H1 (cell line): ENCODE data around the gene TUBGCP6. TPM values are rescaled to one million over a fixed set of nuclear protein-coding genes. Genes with fewer than 3 reads are reported as not detected.

Experiments used
- CTCF ChIA-PET: fragments of 300-600 bp; sonication (Branson Sonifier 250); formaldehyde crosslinking; loops from one replicate; lab custom pipeline; 2021; ENCODE audit not compliant: partially characterized antibody; lab: Charles Lee
- POLR2A ChIA-PET: fragments of 300-600 bp; sonication (Branson Sonifier 250); formaldehyde crosslinking; loops from one replicate; lab custom pipeline; 2021; ENCODE audit warnings: inconsistent platforms; ENCODE audit not compliant: partially characterized antibody; lab: Charles Lee
- DNase-seq, 2 experiments: peaks; one replicate each; pipeline versions ENCODE4 v3.0.0 to v3.0.0-alpha.2; 2010 to 2022; ENCODE audit warnings: low spot score in 2 of 2, low read depth in 1 of 2, mixed read lengths in 1 of 2
- FAIRE-seq: peaks from 2 replicates; lab custom pipeline; 2011; peaks lifted over from hg19 to GRCh38; lab: Jason Lieb, UNC
- H2AFZ ChIP-seq: 2 replicates; pipeline ENCODE4 v1.8.1; 2012; ENCODE audit warnings: low read length, inconsistent platforms
- H2AK5ac ChIP-seq: 2 replicates; pipeline ENCODE4 v1.6.1; 2013; ENCODE audit warnings: low read depth, low read length
- H2BK120ac ChIP-seq: replicated peaks from 2 replicates; pipeline ENCODE3; 2013; ENCODE audit warnings: low read depth, low read length, inconsistent platforms
- H2BK12ac ChIP-seq: 2 replicates; pipeline ENCODE4 v1.6.1; 2013; ENCODE audit warnings: low read depth, low read length
- H2BK15ac ChIP-seq: 2 replicates; pipeline ENCODE4 v1.6.1; 2013; ENCODE audit warnings: low read length
- H2BK20ac ChIP-seq: 2 replicates; pipeline ENCODE4 v1.6.1; 2013; ENCODE audit warnings: low read length
- H2BK5ac ChIP-seq: 2 replicates; pipeline ENCODE4 v1.6.1; 2013; ENCODE audit warnings: low read depth, low read length
- H3K14ac ChIP-seq: 2 replicates; pipeline ENCODE4 v1.6.1; 2013; ENCODE audit warnings: inconsistent platforms; ENCODE audit not compliant: insufficient read length
- H3K18ac ChIP-seq: 2 replicates; pipeline ENCODE4 v1.6.1; 2013; ENCODE audit warnings: low read length; ENCODE audit errors: extremely low read depth
- H3K23ac ChIP-seq: 2 replicates; pipeline ENCODE4 v1.6.1; 2013; ENCODE audit warnings: inconsistent platforms; ENCODE audit not compliant: insufficient read length
- H3K23me2 ChIP-seq: 2 replicates; pipeline ENCODE4 v1.6.1; 2013; ENCODE audit warnings: low read depth, low read length
- H3K27ac ChIP-seq: 2 replicates; pipeline ENCODE4 v1.6.1; 2011; ENCODE audit warnings: low read depth, low read length, inconsistent platforms
- H3K27me3 ChIP-seq, 4 experiments: replicated peaks in 1 of 4; 1 replicate in 1 of 4; 2 replicates in 3 of 4; pipeline versions ENCODE4 v1.6.1 to v1.8.1; 2011 to 2013; ENCODE audit warnings: low read length in 3 of 4, mild to moderate bottlenecking in 3 of 4, inconsistent platforms in 2 of 4, mixed read lengths in 2 of 4, moderate library complexity in 1 of 4; ENCODE audit not compliant: control insufficient read depth in 3 of 4, insufficient read depth in 3 of 4; ENCODE audit errors: extremely low read depth in 1 of 4
- H3K36me3 ChIP-seq, 4 experiments: 2 replicates each; pipeline versions ENCODE4 v1.6.1 to v1.8.1; 2011 to 2013; ENCODE audit warnings: mild to moderate bottlenecking in 4 of 4, low read length in 3 of 4, moderate library complexity in 2 of 4, control low read depth in 1 of 4, inconsistent platforms in 1 of 4; ENCODE audit not compliant: insufficient read depth in 4 of 4, control insufficient read depth in 2 of 4
- H3K4ac ChIP-seq: replicated peaks from 2 replicates; pipeline ENCODE3; 2013; ENCODE audit warnings: low read length, low read depth, mixed read lengths, inconsistent platforms; ENCODE audit not compliant: insufficient read length
- H3K4me1 ChIP-seq, 4 experiments: replicated peaks in 1 of 4; 1 replicate in 1 of 4; 2 replicates in 3 of 4; pipeline versions ENCODE4 v1.6.1 to v1.8.1; 2011 to 2013; ENCODE audit warnings: low read length in 3 of 4, inconsistent platforms in 2 of 4, mixed read lengths in 1 of 4; ENCODE audit not compliant: insufficient read depth in 4 of 4, control insufficient read depth in 3 of 4
- H3K4me2 ChIP-seq, 2 experiments: 2 replicates each; pipeline versions ENCODE4 v1.6.1 to v1.8.1; 2011 to 2013; ENCODE audit warnings: low read depth in 2 of 2, low read length in 2 of 2, control low read depth in 1 of 2, inconsistent platforms in 1 of 2, mild to moderate bottlenecking in 1 of 2; ENCODE audit not compliant: insufficient read depth in 1 of 2
- H3K4me3 ChIP-seq, 4 experiments: fragments of 200-600, 300-600 bp in 1 of 4; sonication (generic), shearing (Covaris generic), sonication (Bioruptor Twin) in 1 of 4; 2 replicates each; pipeline versions ENCODE4 v1.5.1 to v1.8.1; 2011 to 2016; ENCODE audit warnings: low read length in 4 of 4, low read depth in 3 of 4, control low read depth in 2 of 4, inconsistent platforms in 2 of 4, mild to moderate bottlenecking in 2 of 4, mixed read lengths in 1 of 4, moderate library complexity in 1 of 4; ENCODE audit not compliant: insufficient read depth in 2 of 4; ENCODE audit errors: extremely low read depth in 1 of 4
- H3K56ac ChIP-seq: replicated peaks from 2 replicates; pipeline ENCODE3; 2013; ENCODE audit warnings: low read depth, mild to moderate bottlenecking, mixed read lengths, low read length, inconsistent platforms; ENCODE audit not compliant: insufficient read length
- H3K79me1 ChIP-seq: 2 replicates; pipeline ENCODE4 v1.6.1; 2013; ENCODE audit warnings: low read depth, low read length, control low read depth
- H3K79me2 ChIP-seq, 2 experiments: 2 replicates each; pipeline versions ENCODE4 v1.6.1 to v1.8.1; 2012 to 2013; ENCODE audit warnings: low read length in 2 of 2, mild to moderate bottlenecking in 2 of 2, inconsistent platforms in 1 of 2; ENCODE audit not compliant: insufficient read depth in 2 of 2, control insufficient read depth in 1 of 2
- H3K9ac ChIP-seq, 4 experiments: replicated peaks in 1 of 4; 1 replicate in 1 of 4; 2 replicates in 3 of 4; pipeline versions ENCODE4 v1.6.1 to v1.8.1; 2011 to 2013; ENCODE audit warnings: low read depth in 3 of 4, low read length in 3 of 4, control low read depth in 2 of 4, mild to moderate bottlenecking in 2 of 4, moderate library complexity in 2 of 4, inconsistent platforms in 1 of 4; ENCODE audit errors: extremely low read depth in 1 of 4
- H3K9me3 ChIP-seq, 2 experiments: 2 replicates each; pipeline versions ENCODE4 v1.6.1 to v1.8.1; 2012 to 2013; ENCODE audit warnings: mild to moderate bottlenecking in 2 of 2, moderate library complexity in 2 of 2, control low read depth in 1 of 2, inconsistent platforms in 1 of 2, low read depth in 1 of 2, low read length in 1 of 2, mixed read lengths in 1 of 2; ENCODE audit not compliant: insufficient read depth in 2 of 2
- H4K20me1 ChIP-seq, 2 experiments: replicated peaks in 1 of 2; 2 replicates each; pipeline versions ENCODE3 to v1.8.1; 2011 to 2013; ENCODE audit warnings: inconsistent platforms in 2 of 2, low read length in 2 of 2, mild to moderate bottlenecking in 1 of 2; ENCODE audit not compliant: insufficient read depth in 2 of 2, control insufficient read depth in 1 of 2
- H4K5ac ChIP-seq: 2 replicates; pipeline ENCODE4 v1.6.1; 2013; ENCODE audit warnings: low read length, low read depth, mixed read lengths, inconsistent platforms; ENCODE audit not compliant: insufficient read length
- H4K8ac ChIP-seq: 2 replicates; pipeline ENCODE4 v1.8.0; 2013; ENCODE audit warnings: mild to moderate bottlenecking, moderate library complexity, low read length, inconsistent platforms; ENCODE audit not compliant: insufficient read depth; ENCODE audit errors: extremely low read depth
- H4K91ac ChIP-seq: replicated peaks from 2 replicates; pipeline ENCODE3; 2013; ENCODE audit warnings: low read length, mixed read lengths, inconsistent platforms; ENCODE audit not compliant: insufficient read length
- BACH1 ChIP-seq: IDR thresholded peaks from 2 replicates; pipeline ENCODE4 v1.6.1; 2012; ENCODE audit warnings: low read length, improper control_type of control experiment
- CHD1 ChIP-seq: IDR thresholded peaks from 2 replicates; pipeline ENCODE4 v1.6.1; 2012; ENCODE audit warnings: low read depth, low read length, improper control_type of control experiment
- EZH2 ChIP-seq: fragments of 200-600 bp; sonication (generic); IDR thresholded peaks from 2 replicates; pipeline ENCODE4 v1.7.1; 2012; ENCODE audit warnings: low read depth, mild to moderate bottlenecking, moderate library complexity, low read length, inconsistent platforms; ENCODE audit not compliant: severe bottlenecking
- JUN ChIP-seq: IDR thresholded peaks from 2 replicates; pipeline ENCODE4 v1.6.1; 2011; ENCODE audit warnings: low read depth, mild to moderate bottlenecking, improper control_type of control experiment, low read length
- KDM1A ChIP-seq: fragments of 200-600, 300-600 bp; sonication (generic); IDR thresholded peaks from 2 replicates; pipeline ENCODE4 v1.7.1; 2016; ENCODE audit warnings: mild to moderate bottlenecking, low read length, borderline replicate concordance
- MAX ChIP-seq: IDR thresholded peaks from 2 replicates; pipeline ENCODE4 v1.6.1; 2012; ENCODE audit warnings: inconsistent platforms
- NANOG ChIP-seq: IDR thresholded peaks from 2 replicates; pipeline ENCODE4 v1.6.1; 2011; ENCODE audit warnings: low read length, low read depth, mild to moderate bottlenecking, inconsistent platforms; ENCODE audit not compliant: insufficient read depth, poor library complexity, severe bottlenecking
- RXRA ChIP-seq: IDR thresholded peaks from 2 replicates; pipeline ENCODE4 v1.6.1; 2011; ENCODE audit warnings: low read depth, mild to moderate bottlenecking, low read length, moderate library complexity; ENCODE audit not compliant: insufficient read depth
- SP2 ChIP-seq: IDR thresholded peaks from 2 replicates; pipeline ENCODE4 v1.6.1; 2012; ENCODE audit warnings: mild to moderate bottlenecking, low read length, inconsistent platforms
- SP4 ChIP-seq: IDR thresholded peaks from 2 replicates; pipeline ENCODE4 v1.6.1; 2012; ENCODE audit warnings: low read length, inconsistent platforms
- SRF ChIP-seq: IDR thresholded peaks from 2 replicates; pipeline ENCODE4 v1.6.1; 2011; ENCODE audit warnings: mild to moderate bottlenecking, low read depth, low read length, moderate library complexity
- SUZ12 ChIP-seq: fragments of 200-600 bp; sonication (generic); IDR thresholded peaks from 2 replicates; pipeline ENCODE4 v1.6.1; 2012; ENCODE audit warnings: mild to moderate bottlenecking, inconsistent platforms, low read length, moderate library complexity, mixed read lengths
- TAF7 ChIP-seq: optimal IDR thresholded peaks from 2 replicates; pipeline ENCODE3; 2011; ENCODE audit warnings: low read depth, mild to moderate bottlenecking, inconsistent platforms, low read length, moderate library complexity, borderline replicate concordance
- TBP ChIP-seq: IDR thresholded peaks from 2 replicates; pipeline ENCODE4 v1.6.1; 2011; ENCODE audit warnings: low read depth, low read length, improper control_type of control experiment
- WGBS, 2 experiments: shearing (Covaris generic) in 1 of 2; methylation state at CpG; one replicate each; pipeline versions ENCODE4 v1.1.6 to v1.1.7; 2013 to 2015; ENCODE audit warnings: low lambda C conversion rate in 2 of 2, mixed read lengths in 2 of 2, inconsistent platforms in 1 of 2, low coverage in 1 of 2, missing lambda C conversion rate in 1 of 2; ENCODE audit not compliant: insufficient replicate concordance in 2 of 2, insufficient coverage in 1 of 2, insufficient read length in 1 of 2; ENCODE audit errors: extremely low coverage in 1 of 2, missing lambda C conversion rate in 1 of 2; 5-methylcytosine and 5-hydroxymethylcytosine counted together
- polyA plus RNA-seq, 7 experiments: library from polyadenylated mRNA; depleted of rRNA in 3 of 7; stranded (reverse) in 5 of 7; unstranded in 2 of 7; fragments of >200 nt in 5 of 7; fragments of 200-250 nt in 2 of 7; gene quantifications; 1 replicate in 5 of 7; 2 replicates in 1 of 7; 4 replicates in 1 of 7; pipeline versions ENCODE4 v1.2.1 to v1.2.3, GENCODE V29; 2011 to 2013; ENCODE audit warnings: missing spikeins in 2 of 7, mixed read lengths in 2 of 7
- total RNA-seq: library from RNA; stranded (reverse); fragmentation: NEBNext Ultra II Directional; extraction: Animal tissue kit (Norgen Biotek cat#: 25700); gene quantifications from 2 replicates; pipeline ENCODE4 v1.2.1, GENCODE V29; 2021

TUBGCP6 gene
- total and polyA plus RNA-seq, 2 of the 8 experiments (the other 6 are each of a cell fraction or from before 2014, with no cell fraction given), result 24.2 to 24.7 TPM

DNA sequence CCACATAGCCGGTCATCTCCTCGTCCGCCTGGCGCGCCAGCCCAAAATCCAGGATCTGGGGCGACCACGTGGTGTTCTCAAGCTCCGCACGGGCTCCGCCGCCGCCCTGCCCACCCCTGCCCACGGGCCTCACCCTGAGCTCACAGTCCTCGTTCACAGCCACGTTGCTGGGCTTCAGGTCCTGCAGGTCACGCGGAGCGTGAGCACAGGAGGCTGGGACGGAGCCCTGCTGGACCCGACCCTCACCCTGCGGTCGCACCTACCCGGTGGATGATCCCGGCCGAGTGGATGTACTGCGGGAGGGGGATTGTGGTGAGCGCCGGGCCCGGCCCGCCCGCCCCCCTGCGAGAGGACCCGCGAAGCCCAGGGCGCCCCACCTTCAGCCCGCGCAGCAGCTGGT is 22.2 kb upstream of the TUBGCP6 start:
- no peak overlapping the region for H4K91ac ChIP-seq
- peaks cover 24 to 57% (median 46%) of the 10 kb centered on the region in 4 experiments; a peak in 6 of 7 replicates for H3K27me3 ChIP-seq
- no peaks in the 10 kb centered on the region for H4K20me1 ChIP-seq
- H3K36me3 ChIP-seq, result no peaks in the 10 kb centered on the region
- CTCF ChIA-PET, result interaction anchor here (0.5 to 4.7 kb wide), 8 partner anchors 10 to 86 kb away, joined by 3 to 30 read pairs (median 4); partner anchors contain the start of gene HDAC10
- no peak overlapping the region for H3K9ac ChIP-seq
- FAIRE-seq (no peak), DNase-seq (no peak)
- no peak overlapping the region for H3K14ac ChIP-seq
- H3K56ac ChIP-seq, result no peak overlapping the region
- H2BK5ac ChIP-seq, result no peak overlapping the region
- H3K27ac ChIP-seq, result no peak overlapping the region
- no peak overlapping the region for H2BK120ac ChIP-seq
- no peaks in the 10 kb centered on the region for H3K79me2 ChIP-seq
- TF ChIP-seq TBP (no peak), SP4 (no peak), CHD1 (no peak), KDM1A (no peak), SP2 (no peak), NANOG (no peak), SRF (no peak), MAX (no peak), RXRA (no peak), BACH1 (no peak), SUZ12 (no peak), TAF7 (no peak), EZH2 (no peak), JUN (no peak)
- TF ChIP-seq, all 59 proteins: peak for 0
- H2BK15ac ChIP-seq, result no peak overlapping the region
- no peak overlapping the region for H3K23ac ChIP-seq
- H2AK5ac ChIP-seq, result no peak overlapping the region
- WGBS, 2 experiments, result 79% methylated on average over 25 of the region's 37 CpGs; no CpG with 5 or more reads in 1 of the 2 experiments
- no peak overlapping the region for H2BK12ac ChIP-seq
- H3K4me1 ChIP-seq, result peaks cover 2 to 18% (median 13%) of the 10 kb centered on the region in 4 experiments; a peak in 6 of 7 replicates
- H3K79me1 ChIP-seq, result no peaks in the 10 kb centered on the region
- no peak overlapping the region for H2AFZ ChIP-seq
- H3K4me3 ChIP-seq, result peak overlapping the region in 1 of 4 experiments; percentile 51; a peak in 1 of 8 replicates
- H3K9me3 ChIP-seq, result peaks cover 0 to 10% of the 10 kb centered on the region in 2 experiments; a peak in 1 of 4 replicates
- H3K4me2 ChIP-seq, result peak overlapping the region; percentile 28 to 52; a peak in 2 of 4 replicates
- H4K5ac ChIP-seq, result no peak overlapping the region
- H2BK20ac ChIP-seq, result no peak overlapping the region
- peaks cover 11% of the 10 kb centered on the region; the same call in 1 of the 2 replicates for H3K23me2 ChIP-seq
- H3K4ac ChIP-seq, result no peak overlapping the region
- POLR2A ChIA-PET, result interaction anchor here (1.9 kb wide), 1 partner anchor 16 kb away, joined by 4 read pairs; the partner anchor contains the start of gene HDAC10
- H4K8ac ChIP-seq, result no peak overlapping the region
- no peak overlapping the region for H3K18ac ChIP-seq
